ENCODE results near the gene PIEZO2.

GRCh38 chr18:10950080-10950875, 199.1 kb downstream of the PIEZO2 start:
- no peak for TF ChIP-seq EZH2 (IDR thresholded peaks at IDR 0.05; ENCODE audit: borderline replicate concordance, low read depth, low read length, poor library complexity, severe bottlenecking)
- TF ChIP-seq, protein P1, sequence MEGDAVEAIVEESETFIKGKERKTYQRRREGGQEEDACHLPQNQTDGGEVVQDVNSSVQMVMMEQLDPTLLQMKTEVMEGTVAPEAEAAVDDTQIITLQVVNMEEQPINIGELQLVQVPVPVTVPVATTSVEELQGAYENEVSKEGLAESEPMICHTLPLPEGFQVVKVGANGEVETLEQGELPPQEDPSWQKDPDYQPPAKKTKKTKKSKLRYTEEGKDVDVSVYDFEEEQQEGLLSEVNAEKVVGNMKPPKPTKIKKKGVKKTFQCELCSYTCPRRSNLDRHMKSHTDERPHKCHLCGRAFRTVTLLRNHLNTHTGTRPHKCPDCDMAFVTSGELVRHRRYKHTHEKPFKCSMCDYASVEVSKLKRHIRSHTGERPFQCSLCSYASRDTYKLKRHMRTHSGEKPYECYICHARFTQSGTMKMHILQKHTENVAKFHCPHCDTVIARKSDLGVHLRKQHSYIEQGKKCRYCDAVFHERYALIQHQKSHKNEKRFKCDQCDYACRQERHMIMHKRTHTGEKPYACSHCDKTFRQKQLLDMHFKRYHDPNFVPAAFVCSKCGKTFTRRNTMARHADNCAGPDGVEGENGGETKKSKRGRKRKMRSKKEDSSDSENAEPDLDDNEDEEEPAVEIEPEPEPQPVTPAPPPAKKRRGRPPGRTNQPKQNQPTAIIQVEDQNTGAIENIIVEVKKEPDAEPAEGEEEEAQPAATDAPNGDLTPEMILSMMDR (conservative IDR thresholded peaks at IDR 0.05; ENCODE audit: low read depth, low read length): no peak
